ENCODE data around the gene NBEA. TPM values are rescaled to one million over a fixed set of nuclear protein-coding genes. Genes with fewer than 3 reads are reported as not detected.

NBEA gene
- total RNA-seq, 1 donor from 2014 or later: 12.0 TPM

DNA sequence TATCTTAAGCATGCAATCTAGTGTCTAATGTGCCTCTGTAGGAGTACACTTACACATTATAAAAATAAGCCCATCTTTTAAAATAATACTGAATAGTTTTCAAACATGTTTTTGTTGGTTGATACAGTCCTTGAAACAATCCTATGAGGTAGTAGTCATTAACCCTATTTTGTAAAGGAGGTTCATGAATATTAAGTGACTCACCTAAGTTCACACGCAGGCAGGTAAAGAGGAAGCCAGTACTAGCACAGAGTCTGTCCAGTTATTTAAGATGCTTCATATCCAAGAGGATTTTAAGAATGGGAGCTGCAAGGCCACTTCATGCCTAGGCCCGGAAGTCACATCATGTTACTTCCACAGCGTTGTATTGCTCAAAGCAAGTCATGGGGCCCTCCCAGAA is 655.4 kb downstream of the NBEA start:
- intact Hi-C loops (cut with DNase I): no loop called here

DNA sequence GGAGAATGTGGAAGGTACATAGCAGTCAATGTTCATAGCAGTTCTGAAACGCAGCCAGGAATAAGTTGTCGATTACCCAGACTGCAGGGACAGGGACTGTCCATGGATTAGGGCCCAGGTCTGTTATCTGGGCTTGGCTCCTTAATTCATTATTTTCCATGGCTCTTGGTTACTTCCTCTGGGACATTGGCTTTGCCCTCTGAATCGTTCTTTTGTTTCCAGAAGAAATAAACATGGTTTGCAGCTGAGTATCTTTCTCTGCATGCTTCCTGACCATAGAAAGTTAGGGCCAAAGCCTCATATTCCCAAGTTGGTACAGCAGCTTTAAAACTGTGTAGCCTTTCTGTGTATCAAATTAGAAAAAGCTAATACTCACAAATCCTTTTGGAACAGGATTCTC is 656.2 kb downstream of the NBEA start:
- TF ChIP-seq, protein P1, sequence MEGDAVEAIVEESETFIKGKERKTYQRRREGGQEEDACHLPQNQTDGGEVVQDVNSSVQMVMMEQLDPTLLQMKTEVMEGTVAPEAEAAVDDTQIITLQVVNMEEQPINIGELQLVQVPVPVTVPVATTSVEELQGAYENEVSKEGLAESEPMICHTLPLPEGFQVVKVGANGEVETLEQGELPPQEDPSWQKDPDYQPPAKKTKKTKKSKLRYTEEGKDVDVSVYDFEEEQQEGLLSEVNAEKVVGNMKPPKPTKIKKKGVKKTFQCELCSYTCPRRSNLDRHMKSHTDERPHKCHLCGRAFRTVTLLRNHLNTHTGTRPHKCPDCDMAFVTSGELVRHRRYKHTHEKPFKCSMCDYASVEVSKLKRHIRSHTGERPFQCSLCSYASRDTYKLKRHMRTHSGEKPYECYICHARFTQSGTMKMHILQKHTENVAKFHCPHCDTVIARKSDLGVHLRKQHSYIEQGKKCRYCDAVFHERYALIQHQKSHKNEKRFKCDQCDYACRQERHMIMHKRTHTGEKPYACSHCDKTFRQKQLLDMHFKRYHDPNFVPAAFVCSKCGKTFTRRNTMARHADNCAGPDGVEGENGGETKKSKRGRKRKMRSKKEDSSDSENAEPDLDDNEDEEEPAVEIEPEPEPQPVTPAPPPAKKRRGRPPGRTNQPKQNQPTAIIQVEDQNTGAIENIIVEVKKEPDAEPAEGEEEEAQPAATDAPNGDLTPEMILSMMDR (IDR thresholded peaks at IDR 0.05): no peak
- DNase-seq (ENCODE audit: extremely low spot score in 2 of 2): no peak
- intact Hi-C loops (cut with DNase I): no loop called here
- peak overlapping the region; percentile 25 for H3K27ac ChIP-seq
- H3K9me3 ChIP-seq: no peaks in the 10 kb centered on the region
- H3K4me3 ChIP-seq: no peak overlapping the region
- H3K36me3 ChIP-seq: no peaks in the 10 kb centered on the region
- no peaks in the 10 kb centered on the region for H3K27me3 ChIP-seq
- H3K4me1 ChIP-seq: peaks cover 20% of the 10 kb centered on the region

More for the DNA sequence above, 655.4 kb downstream of the NBEA start:
- TF ChIP-seq POLR2A (IDR thresholded peaks at IDR 0.05) (no peak), POLR2AphosphoS5 (IDR thresholded peaks at IDR 0.05; ENCODE audit: insufficient read depth in 1 of 2, low read depth in 1 of 2) (no peak)
- TF ChIP-seq, protein P1 (IDR thresholded peaks at IDR 0.05): no peak
- Histone ChIP-seq H3K4me1 (peaks cover 20% of the 10 kb centered on the region), H3K9me3 (no peaks in the 10 kb centered on the region), H3K4me3 (no peak overlapping the region), H3K27me3 (no peaks in the 10 kb centered on the region), H3K27ac (no peak overlapping the region), H3K36me3 (no peaks in the 10 kb centered on the region)
- DNase-seq (ENCODE audit: extremely low spot score in 2 of 2): no peak

DNA sequence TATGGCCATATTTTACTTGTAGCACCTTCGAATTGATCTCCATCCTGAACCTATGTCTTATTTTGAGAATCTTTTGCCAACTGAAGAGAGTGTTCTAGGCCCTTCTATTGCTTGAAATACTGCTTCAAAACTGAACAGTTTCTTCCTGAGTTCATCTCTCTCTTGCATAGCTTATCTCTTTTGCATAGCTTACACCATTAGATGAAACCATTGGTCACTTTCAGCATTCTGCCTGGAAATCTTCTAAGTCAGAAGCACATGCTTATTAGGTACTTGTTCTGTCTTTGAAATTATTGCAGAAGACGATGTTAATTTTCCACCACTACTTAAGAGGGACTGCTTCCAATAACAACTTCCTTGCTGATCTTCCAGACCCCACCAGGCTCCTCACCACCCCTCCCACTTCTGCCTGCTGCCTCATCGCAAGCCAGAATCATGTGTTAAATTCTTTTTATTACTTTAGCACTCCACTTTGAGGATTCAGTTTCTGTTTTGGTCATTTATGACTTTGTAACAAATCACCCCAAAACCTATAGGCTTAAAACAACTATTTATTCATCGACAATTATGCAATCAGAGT is 656.8 kb downstream of the NBEA start:
- H3K36me3 ChIP-seq: no peaks in the 10 kb centered on the region
- no peaks in the 10 kb centered on the region for H3K27me3 ChIP-seq
- H3K9me3 ChIP-seq: no peaks in the 10 kb centered on the region
- H3K4me3 ChIP-seq: no peak overlapping the region
- TF ChIP-seq POLR2AphosphoS5 (IDR thresholded peaks at IDR 0.05; ENCODE audit: insufficient read depth in 1 of 2, low read depth in 1 of 2) (no peak), POLR2A (IDR thresholded peaks at IDR 0.05) (no peak)
- TF ChIP-seq, protein P1 (IDR thresholded peaks at IDR 0.05): no peak
- intact Hi-C loops (cut with DNase I): no loop called here
- H3K4me1 ChIP-seq: peaks cover 20% of the 10 kb centered on the region
- H3K27ac ChIP-seq: peak overlapping the region; percentile 25
- DNase-seq (ENCODE audit: extremely low spot score in 2 of 2): no peak

DNA sequence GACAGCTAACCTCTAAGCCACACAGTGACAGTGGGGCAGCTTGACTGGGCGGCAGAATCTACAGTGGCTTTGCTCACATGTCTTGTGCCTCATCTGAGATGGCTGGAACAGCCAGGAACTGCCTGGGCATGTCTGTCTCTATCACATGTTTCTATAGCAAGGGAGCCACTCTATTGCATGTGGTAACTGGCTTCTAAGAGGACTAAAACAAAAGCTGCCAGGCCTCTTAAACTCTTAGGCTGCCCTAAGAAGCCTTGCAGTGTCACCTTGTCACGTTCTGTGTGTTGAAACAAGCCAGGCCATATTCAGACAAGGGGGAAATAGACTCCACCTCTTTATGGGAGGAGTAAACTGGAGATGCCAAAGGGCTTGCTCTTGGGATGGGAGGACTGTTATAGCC is 657.3 kb downstream of the NBEA start:
- DNase-seq (ENCODE audit: extremely low spot score in 2 of 2): no peak
- H3K27ac ChIP-seq: peak overlapping the region; percentile 25
- intact Hi-C loops (cut with DNase I): no loop called here
- no peaks in the 10 kb centered on the region for H3K36me3 ChIP-seq
- no peaks in the 10 kb centered on the region for H3K27me3 ChIP-seq
- no peak overlapping the region for H3K4me3 ChIP-seq
- no peaks in the 10 kb centered on the region for H3K9me3 ChIP-seq
- TF ChIP-seq, protein P1 (IDR thresholded peaks at IDR 0.05): no peak
- TF ChIP-seq POLR2AphosphoS5 (IDR thresholded peaks at IDR 0.05; ENCODE audit: insufficient read depth in 1 of 2, low read depth in 1 of 2) (no peak), POLR2A (IDR thresholded peaks at IDR 0.05) (no peak)
- peaks cover 20% of the 10 kb centered on the region for H3K4me1 ChIP-seq

DNA sequence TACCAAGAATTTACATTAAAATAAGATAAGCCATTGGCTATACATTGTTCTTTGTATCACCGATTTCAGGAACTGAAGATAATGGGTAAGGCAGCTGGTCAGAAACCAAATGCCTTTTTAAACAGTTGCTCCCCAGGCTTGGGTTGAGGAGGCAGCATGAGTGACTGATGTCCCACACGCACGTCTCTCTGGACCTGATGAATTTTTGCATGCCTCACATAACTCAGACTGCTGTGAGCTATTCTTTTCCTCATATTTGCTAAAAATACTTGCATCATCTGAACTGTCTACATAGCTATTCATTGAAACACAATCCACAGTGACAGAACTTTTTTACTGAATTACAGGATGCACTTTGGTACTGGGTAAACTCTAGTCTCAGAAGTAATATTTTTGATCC is 658.1 kb downstream of the NBEA start:
- H3K36me3 ChIP-seq: no peaks in the 10 kb centered on the region
- no peak for TF ChIP-seq POLR2AphosphoS5 (IDR thresholded peaks at IDR 0.05; ENCODE audit: insufficient read depth in 1 of 2, low read depth in 1 of 2)
- no peak for TF ChIP-seq POLR2A (IDR thresholded peaks at IDR 0.05)
- TF ChIP-seq, protein P1 (IDR thresholded peaks at IDR 0.05): no peak
- DNase-seq (ENCODE audit: extremely low spot score in 2 of 2): no peak
- no peaks in the 10 kb centered on the region for H3K27me3 ChIP-seq
- no peaks in the 10 kb centered on the region for H3K9me3 ChIP-seq
- H3K4me1 ChIP-seq: peaks cover 20% of the 10 kb centered on the region
- no peak overlapping the region for H3K27ac ChIP-seq
- no peak overlapping the region for H3K4me3 ChIP-seq
- intact Hi-C loops (cut with DNase I): no loop called here

Measured in vagina (tissue), 2 donors.